ENCODE data around the gene FOXP4. TPM values are rescaled to one million over a fixed set of nuclear protein-coding genes. Genes with fewer than 3 reads are reported as not detected.

The FOXP4 gene
- total RNA-seq, 1 donor = 2.2 TPM

GRCh38 chr6:41529970-41530369, 16.2 kb upstream of the FOXP4 start:
- no peak for DNase-seq (ENCODE audit: low read depth)
- TF ChIP-seq, protein P1, sequence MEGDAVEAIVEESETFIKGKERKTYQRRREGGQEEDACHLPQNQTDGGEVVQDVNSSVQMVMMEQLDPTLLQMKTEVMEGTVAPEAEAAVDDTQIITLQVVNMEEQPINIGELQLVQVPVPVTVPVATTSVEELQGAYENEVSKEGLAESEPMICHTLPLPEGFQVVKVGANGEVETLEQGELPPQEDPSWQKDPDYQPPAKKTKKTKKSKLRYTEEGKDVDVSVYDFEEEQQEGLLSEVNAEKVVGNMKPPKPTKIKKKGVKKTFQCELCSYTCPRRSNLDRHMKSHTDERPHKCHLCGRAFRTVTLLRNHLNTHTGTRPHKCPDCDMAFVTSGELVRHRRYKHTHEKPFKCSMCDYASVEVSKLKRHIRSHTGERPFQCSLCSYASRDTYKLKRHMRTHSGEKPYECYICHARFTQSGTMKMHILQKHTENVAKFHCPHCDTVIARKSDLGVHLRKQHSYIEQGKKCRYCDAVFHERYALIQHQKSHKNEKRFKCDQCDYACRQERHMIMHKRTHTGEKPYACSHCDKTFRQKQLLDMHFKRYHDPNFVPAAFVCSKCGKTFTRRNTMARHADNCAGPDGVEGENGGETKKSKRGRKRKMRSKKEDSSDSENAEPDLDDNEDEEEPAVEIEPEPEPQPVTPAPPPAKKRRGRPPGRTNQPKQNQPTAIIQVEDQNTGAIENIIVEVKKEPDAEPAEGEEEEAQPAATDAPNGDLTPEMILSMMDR (IDR thresholded peaks at IDR 0.05; ENCODE audit: insufficient read depth, low read depth, low read length) = no peak
- H3K4me3 ChIP-seq (ENCODE audit: low read depth, low read length) = no peak overlapping the region

GRCh38 chr6:41530476-41530875, 15.7 kb upstream of the FOXP4 start:
- no peak for DNase-seq (ENCODE audit: low read depth)
- no peak overlapping the region for H3K4me3 ChIP-seq (ENCODE audit: low read depth, low read length)
- TF ChIP-seq, protein P1 (IDR thresholded peaks at IDR 0.05; ENCODE audit: insufficient read depth, low read depth, low read length) = no peak

DNA sequence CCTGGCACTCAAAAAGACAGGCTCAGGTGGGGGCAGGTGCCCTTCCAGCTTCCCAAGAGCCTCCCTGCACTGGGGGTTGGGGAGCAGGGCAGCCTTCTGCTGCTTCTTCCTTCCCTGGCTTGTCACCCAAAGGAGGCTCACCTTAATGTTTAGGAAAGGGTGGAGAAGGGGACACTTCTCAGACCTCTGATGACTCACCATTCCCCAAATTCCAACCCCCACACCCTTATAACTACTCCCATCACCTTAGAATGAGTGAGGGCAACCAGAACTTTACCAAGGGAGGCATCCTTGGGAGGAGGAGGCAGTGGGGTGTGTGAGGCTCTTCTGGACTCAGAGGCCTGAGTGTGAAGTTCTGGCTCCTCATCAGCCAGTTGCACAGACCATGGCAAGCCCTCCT, 15.2 kb upstream of the FOXP4 start:
- TF ChIP-seq, protein P1 (IDR thresholded peaks at IDR 0.05; ENCODE audit: insufficient read depth, low read depth, low read length) = no peak

GRCh38 chr6:41531591-41532582, 14.3 kb upstream of the FOXP4 start:
- H3K4me3 ChIP-seq (ENCODE audit: low read depth, low read length) = no peak overlapping the region
- peak; percentile 81 for DNase-seq (ENCODE audit: low read depth)
- TF ChIP-seq, protein P1 (IDR thresholded peaks at IDR 0.05; ENCODE audit: insufficient read depth, low read depth, low read length) = no peak

More for the DNA sequence above, 15.2 kb upstream of the FOXP4 start:
- no peak overlapping the region for H3K4me3 ChIP-seq (ENCODE audit: low read depth, low read length)
- DNase-seq (ENCODE audit: low read depth) = no peak

DNA sequence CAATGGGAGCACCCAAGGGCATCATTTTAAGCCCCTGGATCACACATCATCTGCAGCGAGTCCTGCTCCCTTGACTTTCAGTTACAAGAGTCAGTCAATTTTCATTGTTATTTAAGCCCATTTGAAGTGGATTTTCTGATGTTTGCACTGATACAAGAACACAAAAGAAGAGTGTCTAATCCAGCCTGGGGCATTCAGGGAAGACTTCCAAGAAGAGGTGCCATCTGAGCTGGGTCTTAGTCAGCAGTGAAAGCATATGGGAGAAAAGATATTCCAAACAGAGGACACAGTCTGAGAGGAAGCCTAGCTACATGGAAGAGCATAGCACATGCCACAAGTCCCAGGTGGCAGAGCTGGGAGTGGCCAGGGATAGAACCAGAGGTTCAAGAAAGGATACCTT, 10.4 kb upstream of the FOXP4 start:
- no peak for DNase-seq (ENCODE audit: low read depth)
- no peak overlapping the region for H3K4me3 ChIP-seq (ENCODE audit: low read depth, low read length)
- TF ChIP-seq, protein P1 (IDR thresholded peaks at IDR 0.05; ENCODE audit: insufficient read depth, low read depth, low read length) = no peak

DNA sequence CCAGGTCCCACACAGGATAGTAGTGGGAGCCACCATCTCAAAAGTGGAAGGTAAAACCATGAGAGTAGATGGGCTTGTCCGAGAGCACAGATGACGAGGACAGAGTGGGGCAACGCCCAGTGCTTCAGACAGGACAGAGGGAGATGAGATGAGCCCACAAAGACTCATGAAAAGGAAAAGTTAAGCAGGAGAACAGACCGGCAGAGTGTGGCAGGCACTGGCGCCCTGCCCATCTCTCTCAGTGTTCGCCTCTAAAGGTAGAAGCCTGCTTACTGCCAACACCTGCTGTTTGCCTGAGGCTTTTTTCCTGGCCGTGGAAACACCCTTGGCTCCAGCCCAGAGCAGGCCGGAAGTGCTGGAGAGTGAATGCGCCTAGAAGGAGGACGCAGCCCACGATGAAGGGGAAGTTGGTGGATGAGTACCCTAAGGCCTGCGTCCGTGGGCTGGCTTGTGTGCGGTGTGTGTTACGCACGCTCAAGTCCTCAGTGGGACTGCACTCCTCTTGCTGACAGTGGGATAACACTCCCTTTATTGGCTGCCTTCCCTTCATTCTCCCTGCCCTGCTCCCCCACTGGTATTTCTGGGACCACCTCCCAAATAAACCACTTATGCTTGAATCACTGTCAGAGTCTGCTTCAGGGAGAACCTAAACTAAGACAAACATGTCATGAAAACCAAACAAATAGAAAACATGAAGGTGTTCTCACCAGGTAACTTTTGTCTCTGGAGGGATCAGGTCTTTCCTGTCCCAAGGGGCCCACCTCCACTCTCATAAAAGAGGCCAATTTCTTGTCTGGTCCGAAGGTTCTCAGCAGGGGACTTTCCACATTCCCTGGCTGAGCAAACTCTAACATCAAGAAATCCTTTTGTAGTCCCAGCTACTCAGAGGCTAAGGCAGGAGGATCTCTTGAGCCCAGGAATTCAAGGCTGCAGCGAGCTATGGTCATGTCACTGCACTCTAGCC, 9.1 kb upstream of the FOXP4 start:
- H3K4me3 ChIP-seq (ENCODE audit: low read depth, low read length) = no peak overlapping the region
- TF ChIP-seq, protein P1 (IDR thresholded peaks at IDR 0.05; ENCODE audit: insufficient read depth, low read depth, low read length) = no peak
- DNase-seq (ENCODE audit: low read depth) = no peak
